Stimulated activated CD4-positive, alpha-beta T cell treated with anti-CD3 and anti-CD28 coated beads, Interleukin-4, amount 100 ng/mL, for 1 hour (primary cell): ENCODE data around the gene NTM.

Experiments
- DNase-seq: peaks from one replicate; pipeline ENCODE4 v3.0.0-alpha.2; 2020

Gene NTM

GRCh38 chr11:132131047-132131446 is 760.6 kb downstream of the NTM start:
- DNase-seq: no peak

DNA sequence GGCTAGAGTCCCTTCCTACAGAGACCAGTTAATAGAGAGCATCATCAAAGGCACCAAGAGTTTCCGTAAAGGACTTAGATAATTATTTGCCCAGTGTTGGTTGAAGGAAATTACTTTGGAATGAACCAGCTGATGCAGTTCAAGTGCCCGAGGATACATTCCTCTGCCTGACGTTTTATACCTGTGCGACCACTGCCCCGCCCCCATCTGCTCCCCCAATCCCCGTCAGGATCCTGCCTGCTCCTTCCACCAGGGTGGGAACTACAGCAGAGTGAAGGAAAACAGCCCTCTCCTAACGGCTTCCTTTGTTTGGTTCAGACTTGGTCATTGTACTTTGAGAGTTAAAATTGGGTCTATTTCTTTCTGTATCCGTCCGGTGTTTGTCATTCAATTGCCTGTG is 761.5 kb downstream of the NTM start:
- DNase-seq: no peak

DNA sequence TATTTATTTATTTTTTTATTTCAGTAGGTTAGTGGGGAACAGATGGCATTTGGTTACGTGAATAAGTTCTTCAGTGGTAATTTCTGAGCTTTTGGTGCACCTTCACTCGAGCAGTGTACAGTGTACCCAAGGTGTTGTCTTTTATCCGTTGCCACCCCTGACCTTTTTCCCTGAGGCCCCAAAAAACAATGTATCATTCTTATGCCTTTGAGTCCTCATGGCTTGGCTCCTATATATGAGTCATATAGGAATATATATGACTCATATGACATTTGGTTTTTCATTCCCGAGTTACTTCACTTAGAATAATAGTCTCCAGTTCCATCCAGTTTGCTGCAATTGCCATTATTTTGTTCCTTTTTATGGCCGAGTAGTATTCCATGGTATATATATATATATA is 763.9 kb downstream of the NTM start:
- no peak for DNase-seq

- DNase-seq: no peak
Observed at GRCh38 chr11:132137289-132137980, 767.0 kb downstream of the NTM start.

DNA sequence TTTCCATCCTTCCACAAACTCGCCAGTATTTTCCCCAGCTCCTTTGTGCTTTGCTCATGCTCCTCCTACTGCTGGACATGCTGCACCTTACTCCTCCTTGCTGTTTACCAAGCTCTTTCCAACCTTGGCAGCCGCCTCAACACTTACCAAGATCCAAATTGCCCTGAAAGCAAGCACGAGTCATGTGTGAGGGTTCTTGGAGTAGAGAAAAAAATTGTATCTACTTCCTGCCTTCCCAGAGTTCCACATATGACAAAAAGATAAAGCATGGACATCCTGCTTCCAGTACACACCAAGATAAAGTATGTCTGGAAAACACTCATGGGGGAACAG is 767.5 kb downstream of the NTM start:
- no peak for DNase-seq

- no peak for DNase-seq
Observed at GRCh38 chr11:132139181-132139580, 768.8 kb downstream of the NTM start.

DNA sequence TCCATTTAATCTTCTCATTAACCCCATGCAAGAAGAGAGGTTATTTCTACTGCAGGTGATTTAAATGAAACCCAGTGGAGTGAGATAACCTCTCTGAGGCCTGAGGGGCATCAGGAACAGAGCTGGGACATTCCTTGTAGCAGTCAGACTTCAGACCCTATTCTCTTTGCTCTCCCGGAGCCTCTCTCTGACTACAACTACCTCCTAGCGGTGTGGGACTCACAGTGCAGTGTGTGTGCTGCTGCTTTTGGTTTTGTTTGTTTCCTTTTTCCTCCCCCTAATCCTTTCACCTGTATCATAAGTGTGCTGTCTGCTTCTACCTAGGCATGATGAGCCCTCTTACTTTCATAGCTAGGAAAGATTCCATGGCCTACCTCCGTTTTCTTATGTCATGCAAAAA is 769.6 kb downstream of the NTM start:
- DNase-seq: no peak

GRCh38 chr11:132142121-132142520 is 771.7 kb downstream of the NTM start:
- DNase-seq: no peak

DNA sequence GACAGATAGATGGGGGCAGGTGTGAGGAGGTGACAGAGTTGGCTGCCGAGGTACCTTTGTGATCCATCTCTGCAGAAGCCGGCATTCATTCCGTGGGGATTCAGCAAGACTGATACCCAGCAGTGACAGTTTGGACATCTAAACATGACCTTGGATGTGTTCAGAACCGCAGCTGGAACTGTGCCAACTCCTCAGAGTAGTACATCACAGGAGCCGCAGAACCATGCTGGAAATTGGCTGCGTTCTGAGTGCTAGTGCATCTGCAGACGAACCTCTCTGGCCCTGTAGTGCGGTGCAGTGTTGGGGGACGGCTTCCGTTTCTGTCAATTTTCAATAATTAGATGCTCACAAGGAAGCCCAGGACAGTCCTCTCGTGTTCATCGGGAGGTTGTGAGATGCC is 772.1 kb downstream of the NTM start:
- DNase-seq: no peak

- no peak for DNase-seq
Observed at GRCh38 chr11:132147464-132147863, 777.0 kb downstream of the NTM start.

- DNase-seq: no peak
Observed at GRCh38 chr11:132154781-132155180, 784.4 kb downstream of the NTM start.

GRCh38 chr11:132158091-132158490 is 787.7 kb downstream of the NTM start:
- no peak for DNase-seq

GRCh38 chr11:132158696-132159095 is 788.3 kb downstream of the NTM start:
- no peak for DNase-seq

- no peak for DNase-seq
Observed at GRCh38 chr11:132161403-132162078, 791.1 kb downstream of the NTM start.

DNA sequence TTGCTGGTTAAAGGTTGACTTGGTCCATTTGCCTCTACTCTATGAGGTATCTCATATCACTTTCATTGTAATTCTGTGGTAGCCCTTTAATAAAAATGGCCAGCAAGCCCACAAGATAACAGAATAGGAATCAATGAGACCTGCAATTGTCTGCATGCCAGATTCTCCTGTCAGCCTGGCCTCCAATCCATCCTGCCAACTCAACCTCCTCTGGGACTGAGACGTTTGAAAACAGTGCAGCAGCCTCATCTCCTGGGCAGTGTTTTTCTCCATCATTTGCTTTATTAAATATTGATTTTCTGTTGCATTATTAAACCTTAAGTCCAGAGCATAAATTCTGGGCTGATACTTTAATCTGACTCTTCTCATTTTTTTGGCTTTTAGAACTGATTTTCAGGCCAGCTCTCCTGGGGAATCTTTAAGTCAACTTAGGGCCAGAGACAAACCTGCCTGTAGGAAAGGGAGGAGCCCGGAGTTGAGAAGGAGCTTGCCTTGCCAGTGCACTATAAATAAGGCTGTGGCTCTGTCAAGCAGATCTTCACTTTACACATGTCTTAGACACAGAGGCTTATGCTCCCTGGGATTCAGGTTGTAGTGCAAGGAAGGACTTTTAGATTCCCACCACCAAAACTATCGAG is 798.0 kb downstream of the NTM start:
- no peak for DNase-seq

DNA sequence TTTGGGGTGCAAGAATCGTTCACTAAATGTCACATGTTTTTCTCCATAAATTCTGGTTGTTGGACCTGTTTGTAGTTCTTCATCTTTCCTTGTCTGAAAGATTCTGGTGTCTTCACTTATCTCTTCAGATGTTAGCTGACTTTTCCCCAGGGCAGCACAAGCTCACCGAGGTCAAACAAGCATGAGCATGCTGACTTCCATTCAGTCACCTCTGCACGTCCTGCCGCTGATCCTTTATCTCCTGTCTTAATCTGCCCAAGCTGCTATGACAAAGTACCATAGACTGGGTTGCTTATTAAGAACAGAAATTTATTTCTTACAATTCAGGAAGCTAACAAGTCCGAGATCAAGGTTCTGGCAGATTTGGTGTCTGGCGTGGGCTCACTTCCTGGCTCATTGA is 800.6 kb downstream of the NTM start:
- DNase-seq: no peak

DNA sequence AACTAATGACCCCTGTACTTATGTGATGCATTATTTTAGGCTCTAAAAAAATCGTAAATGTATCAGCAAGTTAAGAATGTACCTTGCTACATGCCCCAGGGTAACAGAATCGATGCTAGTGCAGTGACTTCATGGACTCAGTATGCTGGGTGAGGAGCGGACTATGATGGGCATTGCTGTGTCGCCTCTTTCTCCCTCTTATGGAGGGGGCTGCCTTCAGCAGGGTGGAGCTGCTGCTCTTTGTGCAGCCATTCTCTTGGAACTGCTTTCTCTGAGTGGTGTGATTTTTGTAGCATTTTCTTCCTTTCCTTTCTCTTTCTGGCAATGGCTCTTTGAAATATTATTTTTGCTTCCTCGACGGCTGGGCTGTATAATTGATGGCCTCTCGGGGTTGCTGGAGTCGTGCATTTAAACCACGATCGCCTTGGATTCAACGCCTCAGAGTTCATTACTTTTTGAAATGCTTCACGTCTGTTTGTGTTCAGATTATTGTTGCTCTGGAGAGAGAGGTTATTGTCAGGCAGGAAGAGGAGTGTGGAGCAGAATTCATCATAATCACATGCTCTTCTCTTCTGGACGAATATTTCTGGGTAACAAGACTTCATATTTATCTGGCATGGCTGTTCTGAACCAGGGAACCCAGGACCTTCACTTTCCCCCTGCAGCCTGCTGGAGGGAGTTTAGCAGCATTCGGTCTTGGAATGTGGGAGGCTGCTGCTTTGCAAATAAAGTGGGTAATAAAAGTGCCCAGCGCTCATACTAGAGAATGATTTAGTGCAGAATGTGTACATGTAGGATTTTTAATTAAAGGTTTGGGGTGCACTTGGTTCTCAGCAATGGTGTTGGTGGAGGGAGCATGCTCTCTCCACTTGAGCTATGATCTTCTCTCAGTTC is 804.2 kb downstream of the NTM start:
- DNase-seq: no peak

GRCh38 chr11:132177106-132177505 is 806.7 kb downstream of the NTM start:
- DNase-seq: no peak

GRCh38 chr11:132184079-132184478 is 813.7 kb downstream of the NTM start:
- no peak for DNase-seq

DNA sequence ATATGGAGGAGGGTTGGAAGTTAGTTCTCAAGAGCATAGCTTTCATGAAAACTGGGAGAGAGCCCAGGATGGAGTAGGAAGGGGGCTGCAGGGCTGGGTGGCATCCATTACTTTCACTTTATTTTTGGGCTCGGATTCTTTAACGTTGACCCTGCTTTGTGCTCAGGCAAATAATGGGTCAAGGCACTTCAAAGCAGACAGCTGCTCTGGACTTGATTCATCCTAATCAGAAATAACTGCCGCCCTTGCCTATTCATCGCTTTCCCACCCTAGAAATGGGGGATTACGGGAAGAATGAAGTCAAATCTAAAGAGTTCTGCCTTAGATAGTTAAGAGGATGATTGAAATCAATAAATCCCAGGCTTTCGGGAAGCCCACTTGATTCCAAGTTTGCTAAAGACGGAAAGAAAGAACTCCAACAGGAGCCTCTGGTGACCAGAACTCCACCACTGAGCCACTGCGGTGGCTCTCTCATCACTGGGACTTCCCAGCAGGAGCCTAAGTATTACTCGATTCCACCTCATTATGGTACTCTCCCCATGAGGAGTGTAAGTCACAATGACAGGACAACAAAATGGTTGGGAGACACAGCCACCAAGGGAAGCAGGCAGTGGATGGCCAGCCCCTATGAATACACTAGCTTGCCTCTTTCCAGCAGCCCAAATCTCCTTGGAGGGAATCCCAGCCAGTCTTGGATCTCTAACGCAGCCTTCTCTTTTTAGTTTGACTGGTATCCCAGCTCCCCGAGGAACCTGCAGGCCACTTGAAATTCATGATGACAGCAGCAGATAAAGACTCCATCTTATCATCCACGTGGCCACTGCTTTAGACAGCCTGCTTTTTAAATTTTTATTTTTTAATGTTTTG is 815.5 kb downstream of the NTM start:
- no peak for DNase-seq

DNA sequence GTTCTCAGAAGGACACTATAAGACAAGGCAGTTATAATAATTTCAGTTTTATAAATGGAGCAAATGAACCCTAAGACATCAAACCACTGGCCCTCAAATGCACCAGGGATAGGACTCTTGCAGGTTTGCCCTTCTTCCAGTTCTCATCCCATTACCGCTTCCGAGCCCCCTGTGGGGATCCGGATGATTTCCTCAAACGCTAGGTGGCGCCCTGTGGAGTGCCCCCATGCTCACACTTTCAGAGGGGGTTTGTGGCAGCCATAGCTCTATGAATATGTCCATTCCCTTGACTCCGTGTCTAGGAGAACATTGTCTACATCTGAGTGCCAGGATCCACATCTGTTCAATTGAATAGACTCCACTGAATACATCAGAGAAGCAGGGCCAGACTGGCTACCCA is 816.3 kb downstream of the NTM start:
- no peak for DNase-seq

- no peak for DNase-seq
Observed at GRCh38 chr11:132187386-132187785, 817.0 kb downstream of the NTM start.

DNA sequence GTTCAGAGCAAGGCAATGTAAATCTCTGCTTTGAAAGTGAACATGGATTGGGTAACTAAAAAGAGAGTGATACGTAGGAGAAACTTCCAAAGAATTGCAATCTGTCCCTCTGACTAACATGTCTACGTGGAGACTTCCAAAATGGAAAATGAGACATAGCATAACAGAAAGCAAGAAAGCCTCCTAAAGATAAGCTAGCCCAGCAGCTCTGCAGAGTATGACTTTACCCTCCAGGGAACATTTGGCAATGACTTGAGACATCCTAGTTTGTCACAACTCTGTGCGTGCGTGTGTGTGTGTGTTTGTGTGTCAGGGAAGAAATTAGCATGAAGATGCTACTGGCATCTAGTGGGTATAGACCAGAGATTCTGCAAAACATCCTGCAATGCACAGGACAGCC is 817.4 kb downstream of the NTM start:
- no peak for DNase-seq
